OCI-LY1 (cell line): ENCODE data around the gene DIP2C.

Experiments used
- CTCF ChIP-seq: fragments of 200-600 bp; sonication (generic), shearing (Covaris generic); IDR thresholded peaks from 2 replicates; pipeline ENCODE4 v1.5.1; 2017; ENCODE audit warnings: mild to moderate bottlenecking, antibody characterized with exemption, low read length, moderate library complexity, mixed read lengths
- EZH2 ChIP-seq: fragments of 200-600 bp; sonication (generic), shearing (Covaris generic); IDR thresholded peaks from 2 replicates; pipeline ENCODE4 v1.8.0; 2017; ENCODE audit warnings: borderline replicate concordance, mixed run types, mild to moderate bottlenecking, antibody characterized with exemption, low read length, moderate library complexity, mixed read lengths

DNA sequence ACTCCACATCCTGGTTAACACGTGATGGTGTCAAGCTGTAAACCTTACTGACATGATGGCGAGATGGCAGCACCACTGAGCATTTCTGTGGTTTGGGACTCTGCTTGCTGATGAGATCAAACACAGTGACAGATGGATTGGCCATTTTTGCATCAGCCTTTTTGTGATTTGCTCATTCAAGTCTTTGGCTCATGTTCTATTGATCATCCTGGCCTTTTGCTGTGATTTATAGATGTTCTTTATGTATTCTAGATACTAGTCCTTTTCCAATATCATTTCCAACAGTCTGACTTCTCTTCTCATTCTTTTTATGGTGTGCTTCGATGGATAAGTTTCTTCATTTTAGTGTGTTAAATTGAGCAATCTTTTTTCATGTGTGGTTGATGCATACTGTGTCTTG is 24.7 kb upstream of the DIP2C start:
- TF ChIP-seq CTCF: no peak
- TF ChIP-seq EZH2: no peak
